Keratinocyte (primary cell): ENCODE data around the gene ZDHHC22.

ENCODE experiments used
- CTCF ChIP-seq, 3 experiments: IDR thresholded peaks in 1 of 3; conservative IDR thresholded peaks in 1 of 3; optimal IDR thresholded peaks in 1 of 3; 2 replicates in 2 of 3; 3 replicates in 1 of 3; pipeline versions ENCODE3 to v1.5.1; 2011; ENCODE audit warnings: low read length in 3 of 3, mild to moderate bottlenecking in 3 of 3, moderate library complexity in 2 of 3, control low read depth in 1 of 3, inconsistent platforms in 1 of 3; ENCODE audit not compliant: insufficient read depth in 2 of 3; ENCODE audit errors: extremely low read depth in 1 of 3
- EZH2 ChIP-seq: IDR thresholded peaks from one replicate; pipeline ENCODE4 v1.6.1; 2012; ENCODE audit warnings: inconsistent platforms, mild to moderate bottlenecking, low read length, moderate library complexity

- TF ChIP-seq CTCF (optimal IDR thresholded peaks at IDR 0.05 in 1 of 3, IDR thresholded peaks at IDR 0.05 in 1 of 3, conservative IDR thresholded peaks at IDR 0.05 in 1 of 3; ENCODE audit: extremely low read depth in 1 of 3, insufficient read depth in 2 of 3, low read length in 3 of 3), result no peak
- TF ChIP-seq EZH2, result no peak
These were observed 4.6 kb upstream of the ZDHHC22 start for GRCh38 chr14:77145975-77146740.
